Dermis microvascular lymphatic vessel endothelial cell (primary cell): ENCODE data around the gene KCNRG. TPM values are rescaled to one million over a fixed set of nuclear protein-coding genes. Genes with fewer than 3 reads are reported as not detected.
A peak's percentile ranks its signal among the peaks of the same experiment; 100 is the strongest.
"Not testable (repeated sequence)": the region's sequence is repeated elsewhere in the genome, so short reads cannot be mapped to it uniquely, and the experiment has no call there.

Experiments used
- DNase-seq, 2 donors: peaks; one replicate each; pipeline versions ENCODE4 v3.0.0 to v3.0.0-alpha.2; 2010; ENCODE audit warnings: low read depth in 2 of 2
- total RNA-seq: library from RNA; depleted of rRNA; stranded (reverse); fragments of >200 nt; gene quantifications from 2 replicates; pipeline ENCODE4 v1.2.1, GENCODE V29; 2014

KCNRG gene
- total RNA-seq, 1 donor from 2014 or later: 5.8 TPM

DNA sequence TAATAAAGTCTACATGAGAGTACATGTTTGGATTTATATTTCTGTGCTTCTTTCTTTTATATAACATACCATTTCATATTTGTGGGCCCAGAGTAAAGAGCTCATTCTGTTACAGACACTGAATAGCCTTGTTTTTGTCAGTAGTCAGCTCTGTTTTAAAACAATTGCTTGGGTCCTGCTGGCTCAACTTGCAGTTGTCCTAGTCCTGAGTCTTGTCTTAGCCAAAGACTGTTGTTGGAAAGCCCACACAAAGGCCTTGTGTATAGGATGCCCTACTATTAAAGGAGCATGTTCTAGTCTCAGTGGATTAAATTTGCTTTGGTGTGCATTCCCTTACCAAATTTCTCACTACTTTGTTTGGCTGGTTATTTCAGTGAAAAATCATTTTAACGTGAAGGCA, 3.8 kb upstream of the KCNRG start:
- no peak for DNase-seq

DNA sequence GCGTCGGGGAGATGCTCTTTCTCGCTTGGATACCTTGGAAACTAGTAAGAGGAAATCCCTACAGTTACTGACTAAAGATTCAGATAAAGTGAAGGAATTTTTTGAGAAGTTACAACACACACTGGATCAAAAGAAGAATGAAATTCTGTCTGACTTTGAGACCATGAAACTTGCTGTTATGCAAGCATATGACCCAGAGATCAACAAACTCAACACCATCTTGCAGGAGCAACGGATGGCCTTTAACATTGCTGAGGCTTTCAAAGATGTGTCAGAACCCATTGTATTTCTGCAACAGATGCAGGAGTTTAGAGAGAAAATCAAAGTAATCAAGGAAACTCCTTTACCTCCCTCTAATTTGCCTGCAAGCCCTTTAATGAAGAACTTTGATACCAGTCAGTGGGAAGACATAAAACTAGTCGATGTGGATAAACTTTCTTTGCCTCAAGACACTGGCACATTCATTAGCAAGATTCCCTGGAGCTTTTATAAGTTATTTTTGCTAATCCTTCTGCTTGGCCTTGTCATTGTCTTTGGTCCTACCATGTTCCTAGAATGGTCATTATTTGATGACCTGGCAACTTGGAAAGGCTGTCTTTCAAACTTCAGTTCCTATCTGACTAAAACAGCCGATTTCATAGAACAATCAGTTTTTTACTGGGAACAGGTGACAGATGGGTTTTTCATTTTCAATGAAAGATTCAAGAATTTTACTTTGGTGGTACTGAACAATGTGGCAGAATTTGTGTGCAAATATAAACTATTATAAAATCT, 2.7 kb upstream of the KCNRG start:
- DNase-seq: no peak

DNA sequence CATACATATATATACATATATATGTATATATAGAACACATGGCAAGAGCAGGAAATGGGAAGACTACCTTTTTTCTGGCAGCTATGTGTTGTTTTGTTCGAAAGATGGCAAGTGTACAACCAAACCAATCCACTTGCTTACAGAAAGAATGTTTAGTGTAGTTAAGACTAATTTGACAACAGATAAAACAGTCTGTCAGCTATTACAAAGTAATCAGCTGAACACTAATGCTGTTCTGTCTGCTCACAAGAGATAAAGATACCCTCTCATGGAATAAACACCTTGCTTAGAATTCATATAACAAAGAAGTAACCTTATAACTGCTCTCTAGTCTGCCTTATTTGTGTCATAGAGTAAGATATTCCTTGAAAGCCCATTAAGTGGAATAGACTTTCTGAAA, 858 bp upstream of the KCNRG start:
- DNase-seq: no peak

DNA sequence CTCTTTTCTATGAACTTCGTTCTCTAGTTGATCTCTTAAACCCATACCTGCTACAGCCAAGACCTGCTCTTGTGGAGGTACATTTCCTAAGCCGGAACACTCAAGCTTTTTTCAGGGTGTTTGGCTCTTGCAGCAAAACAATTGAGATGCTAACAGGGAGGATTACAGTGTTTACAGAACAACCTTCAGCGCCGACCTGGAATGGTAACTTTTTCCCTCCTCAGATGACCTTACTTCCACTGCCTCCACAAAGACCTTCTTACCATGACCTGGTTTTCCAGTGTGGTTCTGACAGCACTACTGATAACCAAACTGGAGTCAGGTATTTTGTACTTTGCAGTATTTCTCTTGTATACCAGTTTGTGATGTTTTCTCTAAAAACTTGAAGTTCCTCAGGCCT, 506 bp downstream of the KCNRG start:
- no peak for DNase-seq

GRCh38 chr13:50016444-50016843, 1.2 kb downstream of the KCNRG start:
- DNase-seq: peak in 1 of 2 donors; percentile 43

DNA sequence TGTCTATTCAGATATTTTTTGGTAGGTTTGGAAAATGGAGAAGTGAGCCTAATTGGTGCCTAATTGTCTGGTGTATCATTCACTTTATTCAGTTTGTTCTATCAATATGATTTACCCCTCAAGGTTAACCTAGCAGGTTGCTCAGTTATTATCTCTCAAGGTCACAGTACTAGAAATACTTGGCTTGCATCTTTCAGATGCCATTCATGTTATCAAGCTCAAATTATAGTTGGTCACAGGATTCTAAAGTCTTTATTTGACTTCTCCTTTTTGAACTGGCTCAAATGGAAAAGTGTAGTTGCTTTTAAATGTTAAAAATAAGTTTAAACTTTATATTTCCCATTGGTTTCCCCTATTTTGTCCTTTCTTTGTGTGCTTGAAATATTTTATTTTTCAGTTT, 2.6 kb downstream of the KCNRG start:
- no peak for DNase-seq

GRCh38 chr13:50025436-50025835, 10.2 kb downstream of the KCNRG start:
- DNase-seq: peak in 1 of 2 donors; percentile 35

- no peak for DNase-seq
These were observed 11.7 kb downstream of the KCNRG start for GRCh38 chr13:50026788-50027473.

DNA sequence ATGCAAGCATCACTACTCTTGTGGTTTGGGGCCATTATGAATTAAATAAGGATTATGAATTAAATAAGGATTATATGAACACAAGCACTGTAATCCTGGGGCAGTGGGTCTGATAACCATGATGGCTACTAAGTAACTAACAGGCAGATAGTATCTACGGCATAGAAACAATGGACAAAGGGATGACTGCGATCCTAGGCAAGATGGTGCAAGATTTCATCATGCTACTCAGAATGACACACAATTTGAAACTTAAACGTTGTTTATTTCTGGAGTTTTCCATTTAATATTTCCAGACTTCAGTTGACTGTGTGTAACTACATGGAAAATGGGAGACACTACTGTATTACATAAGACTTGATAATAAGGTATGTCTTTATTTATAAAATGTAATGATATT, 15.1 kb downstream of the KCNRG start:
- DNase-seq: no peak

DNA sequence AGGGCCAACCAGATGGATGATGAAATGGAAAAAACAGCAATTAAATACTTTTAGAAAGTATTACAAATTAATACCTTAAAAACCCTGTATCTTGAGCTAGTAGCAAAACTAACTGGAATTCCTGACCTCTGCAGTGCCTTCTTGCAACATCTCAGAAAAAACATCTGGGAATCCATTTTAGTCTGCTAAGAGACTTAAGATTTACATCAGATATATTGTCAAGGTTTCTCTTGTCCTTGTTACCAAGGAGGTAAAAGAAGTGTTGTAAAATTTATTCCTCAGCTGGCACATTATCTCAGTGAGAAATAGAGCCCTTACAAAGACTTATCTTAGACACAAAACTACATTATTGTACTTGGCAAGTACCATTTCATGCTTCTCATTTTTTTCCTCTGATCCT, 18.5 kb downstream of the KCNRG start:
- DNase-seq: no peak

DNA sequence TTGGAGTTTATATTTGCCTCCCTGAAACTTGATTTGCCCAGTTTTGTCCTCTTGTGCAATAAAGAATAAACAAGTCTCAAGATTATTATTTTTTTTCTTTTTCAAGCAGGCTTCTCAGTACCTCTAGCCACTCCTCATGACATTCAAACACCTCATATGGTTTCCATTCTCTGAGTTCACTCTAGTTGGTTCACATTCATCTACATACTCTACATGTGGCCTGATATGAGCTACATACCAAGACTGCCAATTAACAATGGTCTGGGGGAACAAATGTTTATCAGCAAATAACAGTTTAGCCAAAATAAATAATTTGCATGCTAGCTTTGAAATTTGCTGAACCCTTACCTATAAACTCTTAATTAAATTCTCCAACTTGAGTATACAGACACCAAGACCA, 22.5 kb downstream of the KCNRG start:
- no peak for DNase-seq

DNA sequence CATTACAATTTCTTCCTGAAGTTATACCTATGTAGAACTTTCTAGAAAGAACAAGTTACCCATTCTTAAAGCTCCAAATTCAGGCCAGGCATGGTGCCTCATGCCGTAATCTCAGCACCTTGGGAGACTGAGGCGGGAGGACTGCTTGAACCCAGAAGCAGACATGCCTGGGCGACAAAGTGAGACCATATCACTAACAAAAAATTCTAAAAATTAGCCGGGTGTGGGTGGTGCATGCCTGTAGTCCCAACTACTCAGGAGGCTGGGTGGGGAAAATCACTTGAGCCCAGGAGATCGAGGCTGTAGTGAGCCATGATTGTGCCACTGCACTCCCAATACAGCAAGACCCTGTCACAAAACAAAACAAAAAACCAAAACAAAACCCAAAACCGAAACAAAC, 23.0 kb downstream of the KCNRG start:
- DNase-seq: no peak

GRCh38 chr13:50052478-50052877, 37.2 kb downstream of the KCNRG start:
- DNase-seq: no peak

DNA sequence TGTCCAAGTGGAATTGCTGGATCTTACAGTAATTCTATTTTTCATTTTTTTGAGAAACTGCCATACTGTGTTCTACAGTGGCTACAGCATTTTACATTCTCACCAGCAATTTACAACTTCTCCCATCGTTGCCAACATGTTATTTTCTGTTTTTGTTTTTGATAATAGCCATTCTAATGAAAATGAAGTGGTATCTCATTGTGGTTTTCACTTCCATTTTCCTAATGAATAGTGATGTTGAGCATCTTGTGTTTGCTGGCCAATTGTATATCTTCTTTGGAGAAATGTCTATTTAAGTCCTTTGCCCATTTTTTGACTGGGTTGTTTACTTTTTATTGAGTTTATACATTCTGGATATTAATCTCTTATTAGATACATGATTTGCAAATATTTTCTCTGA, 38.6 kb downstream of the KCNRG start:
- DNase-seq: no peak

- DNase-seq: no peak
These were observed 40.2 kb downstream of the KCNRG start for GRCh38 chr13:50055454-50055853.

DNA sequence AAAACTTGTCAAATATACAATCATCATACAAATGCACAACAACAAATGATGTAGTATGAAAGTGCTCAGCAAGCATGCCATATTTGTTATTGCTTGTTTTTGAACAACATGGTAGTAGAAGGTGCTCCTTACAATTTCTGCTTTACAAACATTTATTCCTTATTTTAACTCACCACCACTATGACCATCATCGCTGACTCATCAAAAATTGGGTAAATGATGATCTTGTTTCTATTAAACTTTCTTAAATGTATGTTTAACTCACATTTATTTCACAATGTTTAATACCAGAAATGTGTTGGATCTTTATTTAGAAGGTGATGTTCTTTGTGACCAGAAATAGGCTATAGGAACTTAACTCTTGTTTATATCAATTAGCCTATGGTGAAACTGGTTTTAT, 45.5 kb downstream of the KCNRG start:
- DNase-seq: no peak

DNA sequence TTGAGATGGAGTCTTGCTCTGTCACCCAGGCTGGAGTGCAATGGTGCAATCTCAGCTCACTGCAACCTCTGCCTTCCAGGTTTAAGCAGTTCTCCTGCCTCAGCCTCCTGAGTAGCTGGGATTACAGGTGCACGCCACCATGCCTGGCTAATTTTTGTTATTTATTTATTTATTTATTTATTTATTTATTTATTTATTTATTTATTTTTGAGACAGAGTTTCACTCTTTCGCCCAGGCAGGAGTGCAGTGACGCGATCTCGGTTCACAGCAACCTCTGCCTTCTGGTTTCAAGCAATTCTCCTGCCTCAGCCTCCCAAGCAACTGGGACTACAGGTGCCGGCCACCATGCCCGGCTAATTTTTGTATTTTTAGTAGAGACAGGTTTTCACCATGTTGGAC, 47.1 kb downstream of the KCNRG start:
- not testable (repeated sequence) for DNase-seq

DNA sequence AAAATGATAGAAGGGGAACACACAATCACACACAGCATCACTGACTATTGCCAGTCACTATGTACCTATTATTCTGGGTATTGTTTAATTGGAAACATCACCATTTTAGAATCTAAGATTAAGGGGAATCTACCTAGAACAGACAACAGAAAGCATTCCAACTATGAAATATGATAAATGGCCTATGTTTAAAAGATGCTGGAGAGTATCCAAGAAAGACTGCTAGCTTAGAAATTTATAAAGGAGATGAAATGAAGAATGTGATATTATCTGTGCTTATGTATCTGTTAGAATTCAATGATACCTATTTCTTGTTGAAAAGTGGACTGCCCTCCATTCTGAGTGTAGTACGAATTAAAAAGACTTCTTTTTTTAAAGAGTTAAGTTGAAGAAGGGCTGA, 50.5 kb downstream of the KCNRG start:
- no peak for DNase-seq

GRCh38 chr13:50068508-50068907, 53.3 kb downstream of the KCNRG start:
- no peak for DNase-seq

DNA sequence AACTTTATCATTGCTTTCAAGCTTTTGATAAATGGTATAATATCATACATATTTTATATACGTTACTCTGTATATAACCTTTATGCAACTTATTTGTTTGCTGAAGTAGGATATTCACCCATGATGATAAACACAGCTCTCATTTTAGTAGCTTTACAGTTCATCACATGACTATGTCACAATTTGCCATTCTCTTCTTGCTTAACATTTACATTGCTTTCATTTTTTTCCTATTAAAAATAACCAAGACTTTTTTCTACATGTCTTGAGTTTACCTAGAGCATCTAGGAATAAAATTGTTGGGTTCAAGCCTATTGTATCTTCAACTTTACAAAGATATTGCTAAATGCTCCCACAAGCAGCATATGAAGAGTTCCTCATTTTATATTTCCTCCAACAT, 54.0 kb downstream of the KCNRG start:
- DNase-seq: no peak

DNA sequence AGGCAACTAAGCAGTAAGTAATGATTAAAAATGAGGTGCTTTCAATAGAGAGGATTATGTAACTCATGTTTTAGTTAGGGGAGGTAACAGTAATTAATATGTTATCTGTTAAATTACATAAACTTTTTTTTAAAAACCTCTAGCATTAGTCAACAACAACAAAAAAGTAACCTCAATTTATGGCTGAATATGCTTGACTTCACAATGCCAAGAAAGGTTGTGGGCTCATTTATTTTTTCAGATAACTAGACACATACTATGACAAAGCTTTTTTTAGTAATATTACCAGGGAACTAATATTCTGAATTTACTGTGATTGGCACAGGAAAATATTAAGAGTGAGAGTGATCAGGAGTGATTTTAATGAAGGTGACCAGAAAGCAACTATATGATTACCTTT, 54.9 kb downstream of the KCNRG start:
- no peak for DNase-seq
